ENCODE results near the gene STAG1.

GRCh38 chr3:136612512-136612911 lies 139.7 kb downstream of the STAG1 start:
- no peak for TF ChIP-seq CTCF (IDR thresholded peaks at IDR 0.05; ENCODE audit: insufficient read depth, low read length, poor library complexity, severe bottlenecking)
- TF ChIP-seq EZH2phosphoT487 (conservative IDR thresholded peaks at IDR 0.05; ENCODE audit: low read length) = no peak

All from SU-DHL-6 (cell line).